ENCODE data around the gene SPINK2. TPM values are rescaled to one million over a fixed set of nuclear protein-coding genes. Genes with fewer than 3 reads are reported as not detected.

SPINK2 gene
- polyA plus RNA-seq (0.10 TPM in 1 of 3 replicates, not detected in the others), polyA minus RNA-seq (not detected in 3 replicates)
- polyA plus RNA-seq (2011; ENCODE audit: low read depth) = not detected
- polyA plus RNA-seq (2011; cell fraction: cytosol; rRNA removed) = not detected in 2 replicates
- polyA plus RNA-seq (2011; cell fraction: nucleus; rRNA removed) = not detected in 2 replicates
- polyA plus RNA-seq (2012; ENCODE audit: low replicate concordance) = not detected in 2 replicates
- polyA minus RNA-seq (2011; cell fraction: cytosol; rRNA and poly(A)+ RNA removed) = not detected
- polyA minus RNA-seq (2011; cell fraction: nucleus; rRNA and poly(A)+ RNA removed) = not detected in 2 replicates

GRCh38 chr4:56821381-56822243 lies at the start of gene SPINK2:
TSS of gene SPINK2 (minus strand) at chr4:56821701. CDS start at chr4:56821662, 39 bp downstream.
- dilution Hi-C loops (cut with MboI; ENCODE audit: extremely low pct_ligation_motif_present, low sequenced_read_pairs) = no loop called here
- Histone ChIP-seq H3K4me2 (ENCODE audit: control insufficient read depth, extremely low read depth, insufficient read depth, low read depth, low read length) (peak within 1 kb of the TSS; percentile 76), H3K4me1 (ENCODE audit: control insufficient read depth, extremely low read depth, insufficient read depth, low read length) (peaks cover 8% of the 10 kb centered on the region), H2AFZ (ENCODE audit: control insufficient read depth, low read length) (peak within 1 kb of the TSS; percentile 77), H3K4me3 (ENCODE audit: control insufficient read depth in 2 of 3, extremely low read depth in 1 of 3, insufficient read depth in 2 of 3, low read depth in 1 of 3, low read length in 3 of 3) (peak within 1 kb of the TSS; percentile 16 to 64 (median 54)), H4K20me1 (ENCODE audit: control insufficient read depth, extremely low read depth, insufficient read depth, low read length) (no peaks in the 10 kb centered on the region), H3K9ac (ENCODE audit: control insufficient read depth, extremely low read depth, insufficient read depth, low read length) (no peak within 1 kb of the TSS), H3K9me3 (ENCODE audit: control insufficient read depth, low read depth, low read length) (no peaks in the 10 kb centered on the region), H3K36me3 (ENCODE audit: control insufficient read depth in 2 of 2, extremely low read depth in 1 of 2, insufficient read depth in 2 of 2, low read length in 2 of 2) (no peaks in the 10 kb centered on the region), H3K79me2 (ENCODE audit: control insufficient read depth, insufficient read depth, low read length) (no peaks in the 10 kb centered on the region), H3K9me1 (ENCODE audit: control insufficient read depth, extremely low read depth, insufficient read depth, low read length) (no peaks in the 10 kb centered on the region), H3K27me3 (ENCODE audit: control insufficient read depth, extremely low read depth, insufficient read depth, low read length) (peaks cover 27% of the 10 kb centered on the region), H3K27ac (ENCODE audit: control insufficient read depth, insufficient read depth, low read length) (no peak within 1 kb of the TSS)
- TF ChIP-seq EZH2 (IDR thresholded peaks at IDR 0.05; ENCODE audit: low read length) = no peak
- TF ChIP-seq, protein P1, sequence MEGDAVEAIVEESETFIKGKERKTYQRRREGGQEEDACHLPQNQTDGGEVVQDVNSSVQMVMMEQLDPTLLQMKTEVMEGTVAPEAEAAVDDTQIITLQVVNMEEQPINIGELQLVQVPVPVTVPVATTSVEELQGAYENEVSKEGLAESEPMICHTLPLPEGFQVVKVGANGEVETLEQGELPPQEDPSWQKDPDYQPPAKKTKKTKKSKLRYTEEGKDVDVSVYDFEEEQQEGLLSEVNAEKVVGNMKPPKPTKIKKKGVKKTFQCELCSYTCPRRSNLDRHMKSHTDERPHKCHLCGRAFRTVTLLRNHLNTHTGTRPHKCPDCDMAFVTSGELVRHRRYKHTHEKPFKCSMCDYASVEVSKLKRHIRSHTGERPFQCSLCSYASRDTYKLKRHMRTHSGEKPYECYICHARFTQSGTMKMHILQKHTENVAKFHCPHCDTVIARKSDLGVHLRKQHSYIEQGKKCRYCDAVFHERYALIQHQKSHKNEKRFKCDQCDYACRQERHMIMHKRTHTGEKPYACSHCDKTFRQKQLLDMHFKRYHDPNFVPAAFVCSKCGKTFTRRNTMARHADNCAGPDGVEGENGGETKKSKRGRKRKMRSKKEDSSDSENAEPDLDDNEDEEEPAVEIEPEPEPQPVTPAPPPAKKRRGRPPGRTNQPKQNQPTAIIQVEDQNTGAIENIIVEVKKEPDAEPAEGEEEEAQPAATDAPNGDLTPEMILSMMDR (optimal IDR thresholded peaks at IDR 0.05 in 1 of 3, IDR thresholded peaks at IDR 0.05 in 1 of 3, conservative IDR thresholded peaks at IDR 0.05 in 1 of 3; ENCODE audit: extremely low read depth in 1 of 3, insufficient read depth in 2 of 3, low read length in 3 of 3) = peak in 2 of 3 experiments; percentile 41 to 60
- no peak for DNase-seq (ENCODE audit: low read depth, low spot score)
- no peak for FAIRE-seq

- no peak overlapping the region for H3K4me2 ChIP-seq (ENCODE audit: control insufficient read depth, extremely low read depth, insufficient read depth, low read depth, low read length)
- H3K9me1 ChIP-seq (ENCODE audit: control insufficient read depth, extremely low read depth, insufficient read depth, low read length) = no peaks in the 10 kb centered on the region
- TF ChIP-seq, protein P1 (optimal IDR thresholded peaks at IDR 0.05 in 1 of 3, IDR thresholded peaks at IDR 0.05 in 1 of 3, conservative IDR thresholded peaks at IDR 0.05 in 1 of 3; ENCODE audit: extremely low read depth in 1 of 3, insufficient read depth in 2 of 3, low read length in 3 of 3) = no peak
- TF ChIP-seq EZH2 (IDR thresholded peaks at IDR 0.05; ENCODE audit: low read length) = no peak
- no peaks in the 10 kb centered on the region for H3K36me3 ChIP-seq (ENCODE audit: control insufficient read depth in 2 of 2, extremely low read depth in 1 of 2, insufficient read depth in 2 of 2, low read length in 2 of 2)
- H3K4me3 ChIP-seq (ENCODE audit: control insufficient read depth in 2 of 3, extremely low read depth in 1 of 3, insufficient read depth in 2 of 3, low read depth in 1 of 3, low read length in 3 of 3) = no peak overlapping the region
- no peak for DNase-seq (ENCODE audit: low read depth, low spot score)
- no peaks in the 10 kb centered on the region for H4K20me1 ChIP-seq (ENCODE audit: control insufficient read depth, extremely low read depth, insufficient read depth, low read length)
- no peaks in the 10 kb centered on the region for H3K79me2 ChIP-seq (ENCODE audit: control insufficient read depth, insufficient read depth, low read length)
- H3K27me3 ChIP-seq (ENCODE audit: control insufficient read depth, extremely low read depth, insufficient read depth, low read length) = no peaks in the 10 kb centered on the region
- dilution Hi-C loops (cut with MboI; ENCODE audit: extremely low pct_ligation_motif_present, low sequenced_read_pairs) = no loop called here
- no peaks in the 10 kb centered on the region for H3K9me3 ChIP-seq (ENCODE audit: control insufficient read depth, low read depth, low read length)
- H3K4me1 ChIP-seq (ENCODE audit: control insufficient read depth, extremely low read depth, insufficient read depth, low read length) = no peaks in the 10 kb centered on the region
- FAIRE-seq = no peak
- H2AFZ ChIP-seq (ENCODE audit: control insufficient read depth, low read length) = no peak overlapping the region
- H3K27ac ChIP-seq (ENCODE audit: control insufficient read depth, insufficient read depth, low read length) = no peak overlapping the region
- no peak overlapping the region for H3K9ac ChIP-seq (ENCODE audit: control insufficient read depth, extremely low read depth, insufficient read depth, low read length)
Measured at GRCh38 chr4:56870946-56871345, 49.4 kb upstream of the SPINK2 start.
